Upper lobe of left lung (tissue), 6 donors: ENCODE data around the gene YWHAE. TPM values are rescaled to one million over a fixed set of nuclear protein-coding genes. Genes with fewer than 3 reads are reported as not detected.
"Not testable (repeated sequence)": the region's sequence is repeated elsewhere in the genome, so short reads cannot be mapped to it uniquely, and the experiment has no call there.

Source experiments
- ATAC-seq, 2 donors: fragments of 200-7000 bp; cut with Tn5 transposase; one replicate each; pipeline ENCODE4 v1.9.1; 2022; ENCODE audit warnings: mild to moderate bottlenecking in 2 of 2, moderate library complexity in 2 of 2; ENCODE audit not compliant: low FRiP score in 2 of 2
- DNase-seq, 2 donors: peaks; one replicate each; pipeline ENCODE4 v3.0.0-alpha.2; 2019 to 2020
- H3K27ac ChIP-seq, 4 donors: fragments of 200-600 bp; sonication (generic); one replicate each; pipeline ENCODE4 v1.5.1; 2016 to 2019
- H3K27me3 ChIP-seq, 4 donors: fragments of 200-600 bp; sonication (generic); one replicate each; pipeline ENCODE4 v1.5.1; 2017 to 2019
- H3K36me3 ChIP-seq, 4 donors: fragments of 200-600 bp; sonication (generic); one replicate each; pipeline ENCODE4 v1.5.1; 2016 to 2019
- H3K4me1 ChIP-seq, 4 donors: fragments of 200-600 bp; sonication (generic); one replicate each; pipeline ENCODE4 v1.5.1; 2018 to 2019
- H3K4me3 ChIP-seq, 4 donors: fragments of 200-600 bp; sonication (generic); one replicate each; pipeline ENCODE4 v1.5.1; 2017 to 2019; ENCODE audit warnings: mild to moderate bottlenecking in 2 of 4, moderate library complexity in 1 of 4
- H3K9me3 ChIP-seq, 4 donors: fragments of 200-600 bp; sonication (generic); one replicate each; pipeline ENCODE4 v1.5.1; 2018 to 2019
- EP300 ChIP-seq, 4 donors: sonication (generic); formaldehyde crosslinking; IDR thresholded peaks; one replicate each; pipeline ENCODE4 v1.5.1; 2017; ENCODE audit warnings: antibody characterized with exemption in 4 of 4, control low read depth in 2 of 4
- POLR2A ChIP-seq, 4 donors: fragments of 450-650 bp; IDR thresholded peaks; one replicate each; pipeline ENCODE4 v1.5.1; 2016 to 2017; ENCODE audit warnings: antibody characterized with exemption in 4 of 4, mild to moderate bottlenecking in 2 of 4
- POLR2AphosphoS5 ChIP-seq, 2 donors: sonication (generic); formaldehyde crosslinking; IDR thresholded peaks; one replicate each; pipeline ENCODE4 v1.5.1; 2017; ENCODE audit warnings: antibody characterized with exemption in 2 of 2
- WGBS, 2 donors: methylation state at CpG; one replicate each; pipeline ENCODE4 v1.1.5; 2017 to 2018; 5-methylcytosine and 5-hydroxymethylcytosine counted together
- total RNA-seq, 6 donors: library from RNA; depleted of rRNA in 4 of 6; stranded (reverse); fragments of >200 nt in 4 of 6; gene quantifications; one replicate each; pipeline versions ENCODE4 v1.1.0 to v1.2.1, GENCODE V29; 2016 to 2021
- TF ChIP-seq, protein P1 (sequence below), 6 experiments: fragments of 450-650 bp in 4 of 6; fragments of 200-600 bp in 2 of 6; sonication (generic) in 2 of 6; IDR thresholded peaks; one replicate each; pipeline ENCODE4 v1.5.1; 2016 to 2019; ENCODE audit warnings: antibody characterized with exemption in 6 of 6
- donor health status: DM: no; HTN: no; CAD: no; lungs with moderate emphysema.
- donor health status: DM: no; HTN: yes; CAD: no; lungs with severe emphysema.

Gene YWHAE
- total RNA-seq, 6 donors from 2014 or later = 318 to 698 (median 384) TPM

DNA sequence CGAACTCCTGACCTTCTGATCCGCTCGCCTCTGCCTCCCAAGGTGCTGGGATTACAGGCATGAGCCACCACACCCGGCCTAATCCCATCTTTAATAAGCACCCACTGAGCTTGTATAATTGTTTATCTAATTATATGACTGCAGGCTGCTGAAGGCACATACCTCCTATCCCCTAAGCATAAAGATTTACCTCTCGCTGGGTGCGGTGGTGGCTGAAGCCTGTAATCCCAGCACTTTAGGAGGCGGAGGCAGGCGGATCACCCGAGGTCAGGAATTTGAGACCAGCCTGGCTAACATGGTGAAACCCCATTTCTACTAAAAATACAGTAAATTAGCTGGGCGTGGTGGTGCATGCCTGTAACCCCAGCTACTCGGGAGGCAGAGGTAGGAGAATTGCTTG lies 20.1 kb upstream of the YWHAE start:
- Histone ChIP-seq H3K27me3 (no peaks in the 10 kb centered on the region), H3K9me3 (no peaks in the 10 kb centered on the region), H3K4me3 (no peak overlapping the region), H3K36me3 (peaks cover 4 to 61% (median 33%) of the 10 kb centered on the region in 4 donors), H3K4me1 (peaks cover 0 to 21% (median 9%) of the 10 kb centered on the region in 4 donors), H3K27ac (no peak overlapping the region)
- ATAC-seq (no peak), DNase-seq (no peak)
- no peak for TF ChIP-seq POLR2AphosphoS5 (IDR thresholded peaks at IDR 0.05)
- no peak for TF ChIP-seq EP300 (IDR thresholded peaks at IDR 0.05)
- TF ChIP-seq, protein P1, sequence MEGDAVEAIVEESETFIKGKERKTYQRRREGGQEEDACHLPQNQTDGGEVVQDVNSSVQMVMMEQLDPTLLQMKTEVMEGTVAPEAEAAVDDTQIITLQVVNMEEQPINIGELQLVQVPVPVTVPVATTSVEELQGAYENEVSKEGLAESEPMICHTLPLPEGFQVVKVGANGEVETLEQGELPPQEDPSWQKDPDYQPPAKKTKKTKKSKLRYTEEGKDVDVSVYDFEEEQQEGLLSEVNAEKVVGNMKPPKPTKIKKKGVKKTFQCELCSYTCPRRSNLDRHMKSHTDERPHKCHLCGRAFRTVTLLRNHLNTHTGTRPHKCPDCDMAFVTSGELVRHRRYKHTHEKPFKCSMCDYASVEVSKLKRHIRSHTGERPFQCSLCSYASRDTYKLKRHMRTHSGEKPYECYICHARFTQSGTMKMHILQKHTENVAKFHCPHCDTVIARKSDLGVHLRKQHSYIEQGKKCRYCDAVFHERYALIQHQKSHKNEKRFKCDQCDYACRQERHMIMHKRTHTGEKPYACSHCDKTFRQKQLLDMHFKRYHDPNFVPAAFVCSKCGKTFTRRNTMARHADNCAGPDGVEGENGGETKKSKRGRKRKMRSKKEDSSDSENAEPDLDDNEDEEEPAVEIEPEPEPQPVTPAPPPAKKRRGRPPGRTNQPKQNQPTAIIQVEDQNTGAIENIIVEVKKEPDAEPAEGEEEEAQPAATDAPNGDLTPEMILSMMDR (IDR thresholded peaks at IDR 0.05) = no peak
- 95 to 96% methylated on average over 11 of the region's 11 CpGs for WGBS, 2 donors

- peaks cover 4 to 53% (median 26%) of the 10 kb centered on the region in 4 donors for H3K36me3 ChIP-seq
Observed at GRCh38 chr17:1418476-1418875, 18.5 kb upstream of the YWHAE start.

DNA sequence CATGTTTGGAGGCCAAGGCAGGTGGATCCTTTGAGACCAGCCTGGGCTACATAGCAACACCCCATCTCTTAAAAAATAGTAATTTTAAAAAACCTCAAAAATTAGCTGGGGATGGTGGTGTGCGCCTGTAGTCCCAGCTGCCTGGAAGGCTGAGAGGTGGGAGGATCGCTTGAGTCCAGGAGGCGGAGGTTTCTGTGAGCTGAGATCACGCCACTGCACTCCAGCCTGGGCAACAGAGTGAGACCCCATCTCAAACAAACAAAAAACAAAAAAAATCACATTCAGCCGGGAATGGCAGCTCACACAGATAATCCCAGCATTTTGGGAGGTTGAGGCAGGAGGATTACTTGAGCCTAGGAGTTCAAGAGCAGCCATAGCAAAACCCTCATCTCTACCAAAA lies 16.4 kb upstream of the YWHAE start:
- WGBS, 2 donors = 96 to 97% methylated on average over 5 of the region's 5 CpGs
- TF ChIP-seq EP300 (IDR thresholded peaks at IDR 0.05) (no peak), POLR2AphosphoS5 (IDR thresholded peaks at IDR 0.05) (no peak), POLR2A (IDR thresholded peaks at IDR 0.05) (no peak)
- H3K9me3 ChIP-seq = no peaks in the 10 kb centered on the region
- H3K27ac ChIP-seq = no peak overlapping the region
- DNase-seq (no peak), ATAC-seq (no peak)
- no peaks in the 10 kb centered on the region for H3K27me3 ChIP-seq
- H3K4me3 ChIP-seq = no peak overlapping the region
- peaks cover 2 to 36% (median 13%) of the 10 kb centered on the region in 4 donors for H3K36me3 ChIP-seq
- H3K4me1 ChIP-seq = peaks cover 4 to 16% (median 7%) of the 10 kb centered on the region in 4 donors

More at GRCh38 chr17:1418476-1418875, 18.5 kb upstream of the YWHAE start:
- H3K27ac ChIP-seq, DNase-seq, H3K27me3 ChIP-seq, H3K9me3 ChIP-seq, H3K4me3 ChIP-seq, ATAC-seq: not testable (repeated sequence)
- H3K4me1 ChIP-seq = peaks cover 0 to 18% (median 4%) of the 10 kb centered on the region in 4 donors
- WGBS, 2 donors = 93 to 94% methylated on average over 10 of the region's 10 CpGs

DNA sequence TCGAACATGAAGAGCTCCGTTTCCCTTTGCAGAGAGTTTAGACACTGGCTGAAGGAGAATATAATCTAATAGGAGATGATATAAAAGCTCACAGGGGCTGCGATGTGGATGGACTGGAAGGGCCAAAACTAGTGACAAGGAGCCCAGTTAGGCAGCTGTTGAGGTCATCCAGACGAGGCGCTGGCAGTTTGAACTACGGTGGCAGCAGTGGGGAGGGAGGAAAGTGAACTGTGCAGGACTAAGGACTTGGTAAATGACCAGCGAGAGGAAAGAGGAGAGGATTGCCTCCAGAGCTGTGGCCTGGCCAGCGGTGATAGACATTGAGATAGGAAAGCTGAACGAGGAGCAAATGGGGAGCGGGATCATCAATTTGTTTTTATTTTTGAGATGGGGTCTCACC lies 14.6 kb upstream of the YWHAE start:
- Histone ChIP-seq H3K4me1 (peaks cover 4 to 16% (median 7%) of the 10 kb centered on the region in 4 donors), H3K27me3 (no peaks in the 10 kb centered on the region), H3K36me3 (peaks cover 0 to 20% (median 2%) of the 10 kb centered on the region in 4 donors), H3K27ac (no peak overlapping the region), H3K4me3 (no peak overlapping the region), H3K9me3 (no peaks in the 10 kb centered on the region)
- DNase-seq (no peak), ATAC-seq (no peak)
- 86 to 90% methylated on average over 10 of the region's 10 CpGs for WGBS, 2 donors
- no peak for TF ChIP-seq POLR2A (IDR thresholded peaks at IDR 0.05)
- TF ChIP-seq POLR2AphosphoS5 (IDR thresholded peaks at IDR 0.05) = no peak
- TF ChIP-seq, protein P1 (IDR thresholded peaks at IDR 0.05) = no peak
- TF ChIP-seq EP300 (IDR thresholded peaks at IDR 0.05) = no peak

DNA sequence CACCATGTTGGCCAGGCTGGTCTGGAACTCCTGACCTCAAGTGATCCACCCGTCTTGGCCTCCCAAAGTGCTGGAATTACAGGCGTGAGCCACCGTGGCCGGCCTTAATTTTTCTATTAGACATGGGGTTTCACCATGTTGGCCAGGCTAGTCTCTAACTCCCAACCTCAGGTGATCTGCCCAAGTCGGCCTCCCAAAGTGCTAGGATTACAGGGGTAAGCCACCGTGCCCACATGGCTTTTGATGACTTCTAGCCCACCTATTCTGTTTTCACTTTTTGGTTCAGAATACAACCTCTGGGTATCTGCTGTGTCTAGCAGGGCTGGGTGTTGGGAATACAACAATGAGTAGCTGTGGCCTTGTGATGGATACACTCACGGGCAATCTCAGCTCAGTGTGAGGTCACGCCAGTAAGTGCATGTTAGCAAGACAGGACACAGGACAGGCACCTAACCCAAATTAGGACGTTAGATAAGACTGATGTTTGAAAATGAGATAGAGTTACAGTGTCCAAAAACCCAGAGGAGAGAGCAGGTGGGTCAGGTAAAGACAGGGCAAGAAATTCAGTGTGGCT lies 14.1 kb upstream of the YWHAE start:
- peaks cover 4 to 16% (median 7%) of the 10 kb centered on the region in 4 donors for H3K4me1 ChIP-seq
- no peaks in the 10 kb centered on the region for H3K9me3 ChIP-seq
- 79 to 91% methylated on average over 5 to 9 of the region's 9 CpGs for WGBS, 2 donors
- no peak for DNase-seq
- no peak overlapping the region for H3K27ac ChIP-seq
- no peak for ATAC-seq
- no peak overlapping the region for H3K4me3 ChIP-seq
- H3K36me3 ChIP-seq = peaks cover 0 to 18% (median 0%) of the 10 kb centered on the region in 4 donors
- no peaks in the 10 kb centered on the region for H3K27me3 ChIP-seq
- no peak for TF ChIP-seq POLR2A (IDR thresholded peaks at IDR 0.05)
- TF ChIP-seq, protein P1 (IDR thresholded peaks at IDR 0.05) = no peak
- no peak for TF ChIP-seq POLR2AphosphoS5 (IDR thresholded peaks at IDR 0.05)

GRCh38 chr17:1413281-1413791 lies 13.3 kb upstream of the YWHAE start:
- WGBS, 2 donors = 45 to 53% methylated on average over 6 of the region's 6 CpGs
- TF ChIP-seq EP300 (IDR thresholded peaks at IDR 0.05) (no peak), POLR2AphosphoS5 (IDR thresholded peaks at IDR 0.05) (no peak), POLR2A (IDR thresholded peaks at IDR 0.05) (no peak)
- TF ChIP-seq, protein P1 (IDR thresholded peaks at IDR 0.05) = no peak
- Histone ChIP-seq H3K4me3 (no peak overlapping the region), H3K36me3 (peaks cover 0 to 18% (median 0%) of the 10 kb centered on the region in 4 donors), H3K4me1 (peaks cover 4 to 16% (median 7%) of the 10 kb centered on the region in 4 donors), H3K27ac (peak overlapping the region in 2 of 4 donors; percentile 35 to 40), H3K27me3 (no peaks in the 10 kb centered on the region), H3K9me3 (no peaks in the 10 kb centered on the region)
- ATAC-seq (peak; percentile 82 to 83), DNase-seq (peak in 1 of 2 donors; percentile 80)
